HepG2 (cell line): ENCODE data around the gene CCL23. TPM values are rescaled to one million over a fixed set of nuclear protein-coding genes. Genes with fewer than 3 reads are reported as not detected.

Source experiments
- ATAC-seq: fragments of 200-7000 bp; cut with Tn5 transposase; 3 replicates; pipeline ENCODE4 v1.9.1; 2020; ENCODE audit warnings: mild to moderate bottlenecking, moderate library complexity
- BruUV-seq: library from RNA; stranded (reverse); fragments of 400-500 nt; replicated peaks from 2 replicates; lab custom pipeline; 2021; lab: Mats Ljungman, UMichigan
- CTCF ChIA-PET: fragments of 300-600 bp; formaldehyde crosslinking; extraction: SDS; loops from one replicate; lab custom pipeline; 2021; ENCODE audit warnings: low total read pairs, inconsistent platforms, low intra/inter-chr PET ratio; lab: Yijun Ruan, JAX
- POLR2A ChIA-PET: fragments of 350-600 bp; sonication (Branson Sonifier 250); formaldehyde crosslinking; loops from one replicate; lab custom pipeline; 2020; ENCODE audit warnings: antibody characterized with exemption, inconsistent platforms; lab: Yijun Ruan, JAX
- DNase-seq: peaks from one replicate; pipeline ENCODE4 v3.0.0-alpha.2; 2015; ENCODE audit warnings: low spot score
- FAIRE-seq: peaks from 3 replicates; lab custom pipeline; 2011; peaks lifted over from hg19 to GRCh38; lab: Jason Lieb, UNC
- H2AFZ ChIP-seq: one replicate; pipeline ENCODE4 v1.6.1; 2011; ENCODE audit warnings: low read length, inconsistent platforms
- H3K27ac ChIP-seq: fragments of 300-600 bp; 3 replicates; pipeline ENCODE4 v1.8.0; 2011; ENCODE audit warnings: mixed run types, mild to moderate bottlenecking, mixed read lengths, low read length, inconsistent platforms; ENCODE audit not compliant: insufficient read depth; ENCODE audit errors: extremely low read length
- H3K27me3 ChIP-seq, 2 experiments: fragments of 200-600 bp in 1 of 2; 2 replicates in 1 of 2; 3 replicates in 1 of 2; pipeline versions ENCODE4 v1.6.0 to v1.8.0; 2011; ENCODE audit warnings: low read length in 2 of 2, mild to moderate bottlenecking in 2 of 2, moderate library complexity in 2 of 2, inconsistent platforms in 1 of 2; ENCODE audit not compliant: insufficient read depth in 2 of 2, control insufficient read depth in 1 of 2
- H3K36me3 ChIP-seq, 2 experiments: fragments of 200-600 bp in 1 of 2; replicated peaks in 1 of 2; 2 replicates in 1 of 2; 3 replicates in 1 of 2; pipeline versions ENCODE4 v1.5.1 to v1.8.0; 2011; ENCODE audit warnings: low read length in 2 of 2, inconsistent platforms in 1 of 2; ENCODE audit not compliant: insufficient read depth in 2 of 2, control insufficient read depth in 1 of 2
- H3K4me1 ChIP-seq: 2 replicates; pipeline ENCODE4 v1.5.1; 2012; ENCODE audit warnings: low read length, inconsistent platforms; ENCODE audit not compliant: insufficient read depth
- H3K4me2 ChIP-seq: 2 replicates; pipeline ENCODE4 v1.6.0; 2011; ENCODE audit warnings: low read depth, low read length, inconsistent platforms
- H3K4me3 ChIP-seq, 3 experiments: fragments of 200-600 bp in 1 of 3; sonication (generic), shearing (Covaris generic) in 1 of 3; replicated peaks in 1 of 3; 2 replicates each; pipeline ENCODE4 v1.5.1; 2011 to 2016; ENCODE audit warnings: low read length in 3 of 3, inconsistent platforms in 2 of 3, low read depth in 2 of 3, mild to moderate bottlenecking in 2 of 3, control low read depth in 1 of 3, mixed read lengths in 1 of 3; ENCODE audit not compliant: insufficient read depth in 1 of 3
- H3K79me2 ChIP-seq: one replicate; pipeline ENCODE4 v1.6.1; 2011; ENCODE audit warnings: low read length, inconsistent platforms; ENCODE audit not compliant: insufficient read depth
- H3K9ac ChIP-seq: 2 replicates; pipeline ENCODE4 v1.6.0; 2011; ENCODE audit warnings: mild to moderate bottlenecking, low read depth, low read length, inconsistent platforms; ENCODE audit not compliant: insufficient read depth
- H3K9me3 ChIP-seq: 2 replicates; pipeline ENCODE4 v1.5.1; 2012; ENCODE audit warnings: mild to moderate bottlenecking, low read length
- H4K20me1 ChIP-seq: 2 replicates; pipeline ENCODE4 v1.6.0; 2011; ENCODE audit warnings: inconsistent platforms, mild to moderate bottlenecking, low read length, moderate library complexity; ENCODE audit not compliant: insufficient read depth
- DMTF1 ChIP-seq: sonication (generic); formaldehyde crosslinking; IDR thresholded peaks from 2 replicates; pipeline ENCODE4 v1.4.0; 2020; ENCODE audit warnings: mild to moderate bottlenecking, missing genetic modification reagents
- ONECUT2 ChIP-seq: sonication (generic); formaldehyde crosslinking; IDR thresholded peaks from 2 replicates; pipeline ENCODE4 v1.4.0; 2020; ENCODE audit warnings: missing genetic modification reagents
- POGZ ChIP-seq: sonication (generic); formaldehyde crosslinking; IDR thresholded peaks from 2 replicates; pipeline ENCODE4 v1.4.0; 2020; ENCODE audit warnings: mild to moderate bottlenecking, missing genetic modification reagents
- RBM39 ChIP-seq: fragments of 200-400 bp; formaldehyde crosslinking; IDR thresholded peaks from one replicate; pipeline ENCODE4 v1.6.1; 2018; ENCODE audit warnings: antibody characterized with exemption, mild to moderate bottlenecking, low read depth, low read length; ENCODE audit not compliant: poor library complexity, severe bottlenecking
- SIN3A ChIP-seq: IDR thresholded peaks from 2 replicates; pipeline ENCODE4 v1.6.1; 2011; ENCODE audit warnings: low read depth, mild to moderate bottlenecking, control low read depth, low read length, borderline replicate concordance
- ZFP36 ChIP-seq: fragments of 150-350 bp; IDR thresholded peaks from 2 replicates; pipeline ENCODE4 v1.6.1; 2018; ENCODE audit warnings: borderline replicate concordance, low read length, low read depth; ENCODE audit not compliant: partially characterized antibody
- WGBS: methylation state at CpG from one replicate; pipeline ENCODE4 v1.1.6; 2017; ENCODE audit warnings: low lambda C conversion rate; 5-methylcytosine and 5-hydroxymethylcytosine counted together
- in situ Hi-C: cut with HindIII; loops from 2 replicates; pipeline ENCODE4 v1.10.0; 2017; ENCODE audit warnings: low pct_unique_long_range_greater_than_20kb; ENCODE audit not compliant: extremely low pct_ligation_motif_present
- intact Hi-C: fragments of 100-400 bp; cut with micrococcal nuclease; formaldehyde crosslinking; loops from one replicate; pipeline ENCODE4 v1.10.0; 2022; ENCODE audit not compliant: unreplicated experiment
- polyA plus RNA-seq, 8 experiments: library from polyadenylated mRNA; depleted of rRNA in 3 of 8; stranded (reverse) in 7 of 8; unstranded in 1 of 8; fragments of >200 nt; fragmentation: Illumina TruSeq in 4 of 8; extraction: Trizol in 4 of 8; gene quantifications; 2 replicates each; pipeline versions ENCODE4 v1.2.1 to v1.2.3, GENCODE V29; 2011 to 2016; ENCODE audit warnings: low read depth in 4 of 8, missing spikeins in 1 of 8, mixed read lengths in 1 of 8; ENCODE audit not compliant: insufficient read depth in 1 of 8
- total RNA-seq, 5 experiments: library from RNA; depleted of rRNA; stranded (reverse); fragments of >200 nt; fragmentation: Illumina TruSeq; extraction: Trizol; gene quantifications; 2 replicates each; pipeline ENCODE4 v1.2.3, GENCODE V29; 2016; ENCODE audit warnings: low read depth in 1 of 5
- TF ChIP-seq, protein P1 (sequence below): sonication (generic); formaldehyde crosslinking; IDR thresholded peaks from 2 replicates; pipeline ENCODE4 v1.4.0; 2020; ENCODE audit warnings: missing genetic modification reagents

The CCL23 gene
- total and polyA plus RNA-seq, 2 of the 13 experiments (the other 11 are each of a cell fraction or from before 2014, with no cell fraction given): not detected

DNA sequence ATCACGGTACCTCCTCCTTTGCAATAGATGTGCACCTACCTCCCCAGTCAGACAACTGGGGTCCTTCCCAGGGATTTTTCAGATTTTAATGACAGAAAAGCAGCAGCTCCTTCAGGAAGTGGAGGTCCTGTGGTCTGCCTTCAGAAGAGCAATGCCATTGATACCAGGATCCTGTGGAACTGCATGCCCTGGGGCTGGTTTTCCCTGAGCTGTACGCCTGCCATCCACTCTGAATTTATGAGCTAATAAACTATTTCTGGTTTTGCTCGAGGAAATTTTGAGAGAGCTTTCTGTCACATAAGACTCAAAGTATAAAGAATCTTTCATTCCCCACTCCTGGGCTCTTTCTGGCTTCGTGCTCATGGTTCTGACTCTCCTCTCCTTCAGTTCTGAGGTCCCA is 10.0 kb upstream of the CCL23 start:
- ATAC-seq: no peak

DNA sequence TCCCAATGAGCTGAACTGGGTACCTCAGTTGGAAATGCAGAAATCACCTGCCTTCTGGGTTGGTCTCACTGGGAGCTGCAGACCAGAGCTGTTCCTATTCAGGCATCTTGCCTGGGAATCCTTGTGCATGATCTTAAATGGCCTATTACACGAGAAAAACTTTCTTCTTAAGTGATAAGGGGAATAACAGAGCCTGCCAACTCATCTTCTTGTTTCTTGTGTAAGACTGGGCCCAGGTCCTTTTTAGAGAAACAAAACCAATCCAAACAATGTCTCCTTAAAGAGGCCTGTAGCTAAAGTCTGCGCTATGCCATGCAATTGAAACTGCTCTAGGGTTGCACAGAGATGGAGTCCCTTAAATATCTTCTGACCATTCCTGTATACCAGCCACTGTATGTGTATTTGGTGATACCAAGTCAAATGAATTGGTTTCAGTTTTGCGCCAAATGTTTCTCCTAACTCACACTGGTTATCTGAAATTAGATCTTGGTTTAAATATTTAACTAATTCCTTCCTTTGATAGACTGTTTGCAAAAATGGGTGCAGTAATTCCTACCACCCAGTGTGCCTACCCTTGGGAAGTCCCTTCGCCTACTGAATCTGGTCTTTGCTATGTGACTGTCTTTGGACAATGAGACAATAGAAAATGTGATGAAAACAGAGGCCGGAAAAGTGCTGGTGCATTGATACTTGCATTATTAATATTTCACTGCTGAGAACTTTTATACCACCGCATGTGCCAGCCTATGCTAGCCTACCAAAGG is 6.5 kb upstream of the CCL23 start:
- FAIRE-seq (no peak), ATAC-seq (no peak), DNase-seq (no peak)
- no peaks in the 10 kb centered on the region for H4K20me1 ChIP-seq
- ChIA-PET POLR2A (no interaction called here), CTCF (no interaction called here)
- no peak overlapping the region for H2AFZ ChIP-seq
- H3K27me3 ChIP-seq: no peaks in the 10 kb centered on the region
- WGBS: 57% methylated on average over 6 of the region's 6 CpGs
- no peaks in the 10 kb centered on the region for H3K4me1 ChIP-seq
- H3K9me3 ChIP-seq: no peaks in the 10 kb centered on the region
- H3K27ac ChIP-seq: no peak overlapping the region
- H3K9ac ChIP-seq: no peak overlapping the region
- H3K36me3 ChIP-seq: no peaks in the 10 kb centered on the region
- H3K79me2 ChIP-seq: no peaks in the 10 kb centered on the region
- H3K4me3 ChIP-seq: no peak overlapping the region
- in situ Hi-C loops: no loop called here
- H3K4me2 ChIP-seq: no peak overlapping the region
- intact Hi-C loops: no loop called here
- BruUV-seq: no TSS peak
- TF ChIP-seq SIN3A (no peak), DMTF1 (CRISPR knock-in tag) (no peak), ZFP36 (no peak), ONECUT2 (CRISPR knock-in tag) (no peak), POGZ (no peak), RBM39 (no peak)

More for the DNA sequence above, 10.0 kb upstream of the CCL23 start:
- intact Hi-C loops: no loop called here
- CTCF ChIA-PET: no interaction called here
- no TSS peak for BruUV-seq
- TF ChIP-seq, protein P1, sequence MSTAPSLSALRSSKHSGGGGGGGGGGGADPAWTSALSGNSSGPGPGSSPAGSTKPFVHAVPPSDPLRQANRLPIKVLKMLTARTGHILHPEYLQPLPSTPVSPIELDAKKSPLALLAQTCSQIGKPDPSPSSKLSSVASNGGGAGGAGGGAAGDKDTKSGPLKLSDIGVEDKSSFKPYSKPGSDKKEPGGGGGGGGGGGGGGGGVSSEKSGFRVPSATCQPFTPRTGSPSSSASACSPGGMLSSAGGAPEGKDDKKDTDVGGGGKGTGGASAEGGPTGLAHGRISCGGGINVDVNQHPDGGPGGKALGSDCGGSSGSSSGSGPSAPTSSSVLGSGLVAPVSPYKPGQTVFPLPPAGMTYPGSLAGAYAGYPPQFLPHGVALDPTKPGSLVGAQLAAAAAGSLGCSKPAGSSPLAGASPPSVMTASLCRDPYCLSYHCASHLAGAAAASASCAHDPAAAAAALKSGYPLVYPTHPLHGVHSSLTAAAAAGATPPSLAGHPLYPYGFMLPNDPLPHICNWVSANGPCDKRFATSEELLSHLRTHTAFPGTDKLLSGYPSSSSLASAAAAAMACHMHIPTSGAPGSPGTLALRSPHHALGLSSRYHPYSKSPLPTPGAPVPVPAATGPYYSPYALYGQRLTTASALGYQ (CRISPR knock-in tag): no peak
- TF ChIP-seq, all 625 proteins: peak for 0
- Histone ChIP-seq H3K79me2 (no peaks in the 10 kb centered on the region), H3K27me3 (no peaks in the 10 kb centered on the region), H3K4me2 (no peak overlapping the region), H3K27ac (no peak overlapping the region), H3K4me1 (no peaks in the 10 kb centered on the region), H3K9me3 (no peaks in the 10 kb centered on the region), H2AFZ (no peak overlapping the region), H4K20me1 (no peaks in the 10 kb centered on the region), H3K4me3 (no peak overlapping the region), H3K9ac (no peak overlapping the region), H3K36me3 (no peaks in the 10 kb centered on the region)
- POLR2A ChIA-PET: no interaction called here
- in situ Hi-C loops: no loop called here
- 33% methylated on average over 4 of the region's 4 CpGs for WGBS
- DNase-seq: no peak
- FAIRE-seq: no peak
